ENCODE data around the gene ANKRD53.
A peak's percentile ranks its signal among the peaks of the same experiment; 100 is the strongest.

Gene ANKRD53

GRCh38 chr2:70984228-70984575 is 5.8 kb downstream of the ANKRD53 start:
- Histone ChIP-seq H3K4me1 (ENCODE audit: control insufficient read depth, low read length) (peaks cover 15% of the 10 kb centered on the region), H3K9me2 (replicated peaks; ENCODE audit: control insufficient read depth, low read length) (no peaks in the 10 kb centered on the region), H3K27me3 (ENCODE audit: control insufficient read depth, low read length) (no peaks in the 10 kb centered on the region; the same call in 1 of the 2 replicates), H3F3A (ENCODE audit: control insufficient read depth, insufficient read depth) (no peaks in the 10 kb centered on the region), H3K27ac (ENCODE audit: low read depth, low read length) (no peak overlapping the region), H3K9me3 (ENCODE audit: control insufficient read depth, insufficient read depth, low read length) (no peaks in the 10 kb centered on the region), H3K79me2 (ENCODE audit: control insufficient read depth, low read length) (no peaks in the 10 kb centered on the region), H3K4me2 (ENCODE audit: low read length) (peak overlapping the region; percentile 59; the same call in 1 of the 2 replicates), H3K4me3 (ENCODE audit: low read length) (no peak overlapping the region), H3K36me3 (ENCODE audit: control insufficient read depth, low read length) (peaks cover 44% of the 10 kb centered on the region), H4K20me1 (ENCODE audit: control insufficient read depth, insufficient read depth, low read depth, low read length) (no peaks in the 10 kb centered on the region)
- TF ChIP-seq EZH2phosphoT487 (IDR thresholded peaks at IDR 0.05; ENCODE audit: borderline replicate concordance, low read length): no peak
- no peak for TF ChIP-seq CTCF (IDR thresholded peaks at IDR 0.05; ENCODE audit: low read depth, low read length, poor library complexity, severe bottlenecking)

DNA sequence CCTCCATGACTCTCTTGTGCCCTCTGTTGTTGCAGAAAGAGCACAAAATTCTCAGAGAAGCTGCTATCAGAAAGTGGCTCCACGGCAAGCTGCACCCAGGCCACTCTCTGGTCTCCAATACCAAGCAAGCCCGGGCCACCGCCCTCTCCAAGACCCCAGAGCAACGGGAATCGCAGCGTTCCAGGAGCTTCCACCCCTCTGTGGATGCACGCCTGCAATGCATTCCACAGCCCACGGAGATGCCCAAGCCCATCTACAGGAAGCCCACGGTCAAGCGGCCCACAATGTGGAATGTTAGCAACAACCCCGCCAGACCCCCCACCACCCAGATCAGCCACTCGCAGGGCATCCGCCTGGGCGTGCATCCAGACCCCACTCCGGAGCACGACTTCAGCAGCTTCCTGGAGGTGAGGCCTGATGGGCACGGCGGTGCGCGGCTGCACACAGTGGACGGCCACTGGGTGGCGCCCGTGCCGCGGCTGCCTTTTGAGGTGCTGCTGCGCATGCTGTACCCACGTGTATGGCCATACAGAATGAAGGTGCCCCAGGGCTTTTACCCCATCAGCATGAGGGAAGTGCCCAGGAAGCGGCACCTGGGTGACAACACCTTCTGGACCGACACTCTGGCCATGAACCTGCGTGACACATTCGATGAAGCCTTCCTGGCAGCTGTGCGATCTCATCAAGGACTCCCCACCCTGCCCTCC is 6.3 kb downstream of the ANKRD53 start:
- H3K9me3 ChIP-seq (ENCODE audit: control insufficient read depth, insufficient read depth, low read length): no peaks in the 10 kb centered on the region
- peak overlapping the region; percentile 35; the same call in 1 of the 2 replicates for H3K4me3 ChIP-seq (ENCODE audit: low read length)
- H3K36me3 ChIP-seq (ENCODE audit: control insufficient read depth, low read length): peaks cover 49% of the 10 kb centered on the region
- no peaks in the 10 kb centered on the region for H3K79me2 ChIP-seq (ENCODE audit: control insufficient read depth, low read length)
- no peaks in the 10 kb centered on the region for H4K20me1 ChIP-seq (ENCODE audit: control insufficient read depth, insufficient read depth, low read depth, low read length)
- TF ChIP-seq CTCF (IDR thresholded peaks at IDR 0.05; ENCODE audit: low read depth, low read length, poor library complexity, severe bottlenecking): peak; percentile 97
- no peak for TF ChIP-seq EZH2phosphoT487 (IDR thresholded peaks at IDR 0.05; ENCODE audit: borderline replicate concordance, low read length)
- H3F3A ChIP-seq (ENCODE audit: control insufficient read depth, insufficient read depth): no peaks in the 10 kb centered on the region
- H3K27ac ChIP-seq (ENCODE audit: low read depth, low read length): no peak overlapping the region
- no peaks in the 10 kb centered on the region for H3K9me2 ChIP-seq (replicated peaks; ENCODE audit: control insufficient read depth, low read length)
- H3K4me1 ChIP-seq (ENCODE audit: control insufficient read depth, low read length): peaks cover 15% of the 10 kb centered on the region
- H3K4me2 ChIP-seq (ENCODE audit: low read length): peak overlapping the region; percentile 59
- no peaks in the 10 kb centered on the region for H3K27me3 ChIP-seq (ENCODE audit: control insufficient read depth, low read length)

DNA sequence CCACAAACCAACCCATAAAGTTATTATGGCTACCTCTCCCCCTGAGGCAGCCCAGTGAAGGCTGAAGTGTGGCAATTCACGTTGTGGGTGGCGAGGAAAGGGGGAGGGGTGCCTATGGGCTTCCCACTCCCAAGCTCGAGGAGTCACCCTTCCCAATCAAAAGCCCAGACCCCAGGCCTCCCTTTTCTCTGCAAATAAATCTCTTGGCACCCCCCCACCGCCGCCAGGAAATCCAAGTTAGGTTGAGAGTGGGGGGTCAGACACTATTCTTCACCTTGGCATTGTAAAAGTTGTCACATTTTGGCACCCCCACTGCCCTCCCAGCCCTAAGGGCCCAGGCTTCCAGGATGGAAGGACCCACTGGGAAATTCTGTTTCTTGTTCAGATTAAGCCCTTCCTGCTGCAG is 6.9 kb downstream of the ANKRD53 start:
- peaks cover 54% of the 10 kb centered on the region for H3K36me3 ChIP-seq (ENCODE audit: control insufficient read depth, low read length)
- no peaks in the 10 kb centered on the region for H3K9me3 ChIP-seq (ENCODE audit: control insufficient read depth, insufficient read depth, low read length)
- H3K4me2 ChIP-seq (ENCODE audit: low read length): no peak overlapping the region
- no peaks in the 10 kb centered on the region for H3F3A ChIP-seq (ENCODE audit: control insufficient read depth, insufficient read depth)
- TF ChIP-seq CTCF (IDR thresholded peaks at IDR 0.05; ENCODE audit: low read depth, low read length, poor library complexity, severe bottlenecking) (no peak), EZH2phosphoT487 (IDR thresholded peaks at IDR 0.05; ENCODE audit: borderline replicate concordance, low read length) (no peak)
- H3K9me2 ChIP-seq (replicated peaks; ENCODE audit: control insufficient read depth, low read length): no peaks in the 10 kb centered on the region
- no peaks in the 10 kb centered on the region for H3K79me2 ChIP-seq (ENCODE audit: control insufficient read depth, low read length)
- no peaks in the 10 kb centered on the region for H3K27me3 ChIP-seq (ENCODE audit: control insufficient read depth, low read length)
- H3K27ac ChIP-seq (ENCODE audit: low read depth, low read length): no peak overlapping the region
- H3K4me1 ChIP-seq (ENCODE audit: control insufficient read depth, low read length): peaks cover 15% of the 10 kb centered on the region
- no peaks in the 10 kb centered on the region for H4K20me1 ChIP-seq (ENCODE audit: control insufficient read depth, insufficient read depth, low read depth, low read length)
- no peak overlapping the region for H3K4me3 ChIP-seq (ENCODE audit: low read length)

Measured in DOHH2 (cell line).